ENCODE results near the gene USP17L13.
"Not testable (repeated sequence)": the region's sequence is repeated elsewhere in the genome, so short reads cannot be mapped to it uniquely, and the experiment has no call there.

GRCh38 chr4:9214701-9215100, 10.0 kb upstream of the USP17L13 start:
- TF ChIP-seq, protein P1, sequence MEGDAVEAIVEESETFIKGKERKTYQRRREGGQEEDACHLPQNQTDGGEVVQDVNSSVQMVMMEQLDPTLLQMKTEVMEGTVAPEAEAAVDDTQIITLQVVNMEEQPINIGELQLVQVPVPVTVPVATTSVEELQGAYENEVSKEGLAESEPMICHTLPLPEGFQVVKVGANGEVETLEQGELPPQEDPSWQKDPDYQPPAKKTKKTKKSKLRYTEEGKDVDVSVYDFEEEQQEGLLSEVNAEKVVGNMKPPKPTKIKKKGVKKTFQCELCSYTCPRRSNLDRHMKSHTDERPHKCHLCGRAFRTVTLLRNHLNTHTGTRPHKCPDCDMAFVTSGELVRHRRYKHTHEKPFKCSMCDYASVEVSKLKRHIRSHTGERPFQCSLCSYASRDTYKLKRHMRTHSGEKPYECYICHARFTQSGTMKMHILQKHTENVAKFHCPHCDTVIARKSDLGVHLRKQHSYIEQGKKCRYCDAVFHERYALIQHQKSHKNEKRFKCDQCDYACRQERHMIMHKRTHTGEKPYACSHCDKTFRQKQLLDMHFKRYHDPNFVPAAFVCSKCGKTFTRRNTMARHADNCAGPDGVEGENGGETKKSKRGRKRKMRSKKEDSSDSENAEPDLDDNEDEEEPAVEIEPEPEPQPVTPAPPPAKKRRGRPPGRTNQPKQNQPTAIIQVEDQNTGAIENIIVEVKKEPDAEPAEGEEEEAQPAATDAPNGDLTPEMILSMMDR (IDR thresholded peaks at IDR 0.05) = not testable (repeated sequence)
- not testable (repeated sequence) for TF ChIP-seq POLR2A (IDR thresholded peaks at IDR 0.05)
